ENCODE measurements around the gene RTP5.
"Not testable (repeated sequence)": the region's sequence is repeated elsewhere in the genome, so short reads cannot be mapped to it uniquely, and the experiment has no call there.

The RTP5 gene

DNA sequence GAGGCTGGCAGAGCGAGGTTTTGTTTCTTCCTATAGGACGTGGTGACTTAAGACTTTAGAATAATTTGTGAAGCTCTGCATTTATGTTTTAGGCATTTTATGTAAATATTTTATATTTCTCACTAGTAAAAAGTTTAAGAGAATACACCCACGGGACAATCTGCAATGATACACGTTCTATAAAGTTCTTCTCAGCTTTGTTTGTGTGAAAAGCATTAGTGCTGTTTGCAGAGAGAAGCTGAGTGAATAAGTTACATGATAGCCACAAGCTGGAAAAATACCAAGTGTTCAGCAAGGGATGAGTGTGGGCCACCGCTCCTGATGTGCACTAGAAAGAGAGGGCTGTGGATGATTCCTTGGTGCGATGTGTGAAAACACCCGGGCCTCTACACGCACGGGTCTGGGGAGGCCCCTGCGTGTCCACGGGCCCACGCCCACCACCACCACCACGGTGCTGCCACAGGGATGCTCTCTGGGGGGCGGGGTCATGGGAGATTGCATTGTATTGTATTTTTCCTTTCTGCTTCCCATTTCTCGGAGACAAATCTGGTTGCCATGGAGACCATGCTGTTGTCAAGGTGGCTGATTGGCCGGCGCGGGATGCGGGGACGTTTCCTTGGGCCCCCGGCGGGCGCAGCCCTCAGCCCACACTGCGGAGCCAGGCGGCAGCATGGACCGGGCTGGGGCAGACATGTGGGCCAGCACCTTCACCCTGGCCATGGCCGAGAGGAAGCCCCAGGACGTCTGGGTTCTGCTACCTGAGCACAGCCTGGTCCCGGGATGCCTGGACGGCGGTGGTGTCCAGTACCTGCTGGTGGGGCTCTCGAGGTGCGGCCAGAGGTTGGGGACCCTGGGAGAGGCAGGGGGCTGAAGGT, at the start of gene RTP5:
TSS of gene RTP5 (plus strand) at position 643 of the 875 bp plus-strand sequence. CDS start at position 671, 28 bp downstream.
- DNase-seq, result no peak

DNA sequence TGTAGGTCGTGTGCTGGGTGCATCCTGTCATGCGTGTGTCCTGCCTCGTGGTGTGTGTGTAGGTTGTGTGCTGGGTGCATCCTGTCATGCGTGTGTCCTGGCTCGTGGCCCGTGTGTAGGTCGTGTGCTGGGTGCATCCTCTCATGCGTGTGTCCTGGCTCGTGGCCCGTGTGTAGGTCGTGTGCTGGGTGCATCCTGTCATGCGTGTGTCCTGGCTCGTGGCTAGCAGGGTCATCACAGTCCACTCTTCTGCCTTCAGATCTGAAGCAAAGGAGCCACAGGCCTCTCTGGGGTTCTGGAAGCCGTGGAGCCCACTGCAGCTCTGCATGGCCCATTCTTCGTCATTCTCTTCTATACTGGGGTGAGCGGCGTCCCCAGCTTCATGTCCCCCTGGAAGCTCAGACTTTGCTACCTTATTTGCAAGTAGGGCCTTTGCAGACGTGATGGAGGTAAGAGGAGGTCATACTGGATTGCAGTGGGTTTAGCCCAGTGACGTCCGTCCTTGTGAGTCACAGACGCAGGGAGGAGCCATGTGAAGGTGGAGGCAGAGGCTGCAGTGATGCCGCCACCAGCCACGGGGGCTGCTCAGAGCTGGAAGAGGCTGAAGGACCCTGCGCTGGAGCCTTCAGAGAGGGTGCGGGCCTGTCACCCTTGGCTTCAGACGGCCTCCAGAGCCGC, 49.4 kb upstream of the RTP5 start:
- DNase-seq, result not testable (repeated sequence)

DNA sequence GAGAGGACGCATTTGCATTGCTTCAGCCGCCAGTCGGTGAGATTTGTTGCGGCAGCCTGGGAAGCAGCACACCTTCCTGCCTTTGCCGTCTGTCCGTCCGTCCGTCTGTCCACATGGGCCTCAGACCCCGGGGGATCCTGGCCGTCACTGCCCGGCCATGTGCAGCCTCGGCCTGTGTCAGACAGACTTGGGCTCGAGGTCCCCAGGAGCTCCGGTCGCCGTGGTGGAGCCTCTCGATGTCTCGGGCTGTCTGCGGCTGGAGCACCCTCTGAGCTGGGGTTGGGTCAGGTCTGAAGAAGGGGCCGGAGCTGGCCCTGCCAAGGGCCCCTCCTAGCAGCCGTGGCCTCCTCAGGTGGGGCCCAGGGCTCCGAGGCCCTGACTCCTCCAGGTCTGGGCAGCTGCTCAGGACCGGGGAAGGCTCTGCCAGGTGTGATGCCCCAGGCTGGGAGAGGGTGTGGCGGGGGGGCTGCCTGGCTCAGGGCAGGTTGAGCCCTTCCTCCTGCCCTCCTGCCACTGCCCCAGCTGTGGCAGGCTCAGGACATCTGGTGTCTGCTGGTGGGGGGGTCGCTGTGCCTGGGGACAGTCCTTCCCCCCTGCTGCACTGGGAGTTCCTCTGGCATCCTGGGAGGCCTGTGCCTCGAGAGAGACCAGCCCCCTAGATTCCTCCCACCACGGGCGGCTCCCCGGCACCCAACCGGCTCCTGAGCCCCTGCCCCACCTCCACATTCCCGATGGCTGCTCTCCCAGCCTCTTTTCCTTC, 48.7 kb upstream of the RTP5 start:
- DNase-seq, result no peak

DNA sequence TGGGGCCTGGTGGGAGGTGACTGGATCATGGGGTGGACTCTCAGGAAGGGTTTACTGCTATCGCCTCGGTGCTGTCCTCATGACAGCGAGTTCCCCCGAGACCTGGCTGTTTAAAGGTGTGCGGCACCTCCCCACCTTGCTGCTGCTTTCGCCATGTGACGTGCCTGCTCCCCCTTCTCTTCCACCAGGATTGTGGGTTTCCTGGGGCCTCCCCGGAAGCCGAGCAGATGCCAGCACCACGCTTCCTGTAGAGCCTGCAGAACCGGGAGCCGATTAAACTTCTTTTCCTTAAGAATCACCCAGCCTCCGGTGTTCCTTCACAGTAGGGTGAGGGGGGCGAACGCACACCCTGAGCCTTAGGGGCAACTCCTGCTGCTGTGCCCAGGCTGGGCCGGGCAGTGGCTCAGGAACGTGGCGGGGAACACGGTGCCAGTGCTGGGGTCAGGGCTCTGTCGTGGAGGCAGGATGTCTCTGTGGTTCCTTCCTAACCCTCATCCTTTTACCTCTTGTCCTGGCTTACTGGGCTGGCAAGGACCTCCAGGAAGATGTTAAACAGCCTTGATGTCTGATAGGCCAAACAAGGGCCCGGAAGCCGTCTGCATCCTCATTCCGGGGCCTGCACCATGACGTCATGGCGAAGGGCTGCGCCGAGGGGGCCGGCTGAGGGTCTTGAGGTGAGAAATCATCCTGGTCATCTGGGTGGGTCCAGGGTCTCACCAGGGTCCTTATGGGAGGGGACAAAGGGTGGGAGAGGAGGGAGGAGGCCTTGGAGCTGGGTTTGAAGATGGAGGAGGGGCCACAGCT, 47.9 kb upstream of the RTP5 start:
- DNase-seq, result no peak

DNA sequence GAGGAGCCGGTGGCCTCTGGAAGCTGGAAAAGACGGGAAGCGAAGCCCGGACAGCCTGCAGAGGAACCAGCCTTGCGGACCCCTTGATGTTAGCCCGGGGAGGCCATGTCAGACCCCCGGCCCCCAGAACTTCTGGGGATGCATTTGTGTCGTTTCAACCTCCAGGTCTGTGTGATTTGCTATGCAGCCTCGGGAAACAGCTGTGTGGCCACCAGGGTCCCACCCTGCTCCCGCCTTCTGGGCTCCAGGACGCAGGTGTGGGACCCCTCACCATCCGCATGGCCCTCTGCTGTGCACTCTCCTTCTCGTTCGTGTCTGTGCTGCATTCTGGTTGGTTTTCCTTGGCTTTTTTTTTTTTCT, 47.3 kb upstream of the RTP5 start:
- no peak for DNase-seq

DNA sequence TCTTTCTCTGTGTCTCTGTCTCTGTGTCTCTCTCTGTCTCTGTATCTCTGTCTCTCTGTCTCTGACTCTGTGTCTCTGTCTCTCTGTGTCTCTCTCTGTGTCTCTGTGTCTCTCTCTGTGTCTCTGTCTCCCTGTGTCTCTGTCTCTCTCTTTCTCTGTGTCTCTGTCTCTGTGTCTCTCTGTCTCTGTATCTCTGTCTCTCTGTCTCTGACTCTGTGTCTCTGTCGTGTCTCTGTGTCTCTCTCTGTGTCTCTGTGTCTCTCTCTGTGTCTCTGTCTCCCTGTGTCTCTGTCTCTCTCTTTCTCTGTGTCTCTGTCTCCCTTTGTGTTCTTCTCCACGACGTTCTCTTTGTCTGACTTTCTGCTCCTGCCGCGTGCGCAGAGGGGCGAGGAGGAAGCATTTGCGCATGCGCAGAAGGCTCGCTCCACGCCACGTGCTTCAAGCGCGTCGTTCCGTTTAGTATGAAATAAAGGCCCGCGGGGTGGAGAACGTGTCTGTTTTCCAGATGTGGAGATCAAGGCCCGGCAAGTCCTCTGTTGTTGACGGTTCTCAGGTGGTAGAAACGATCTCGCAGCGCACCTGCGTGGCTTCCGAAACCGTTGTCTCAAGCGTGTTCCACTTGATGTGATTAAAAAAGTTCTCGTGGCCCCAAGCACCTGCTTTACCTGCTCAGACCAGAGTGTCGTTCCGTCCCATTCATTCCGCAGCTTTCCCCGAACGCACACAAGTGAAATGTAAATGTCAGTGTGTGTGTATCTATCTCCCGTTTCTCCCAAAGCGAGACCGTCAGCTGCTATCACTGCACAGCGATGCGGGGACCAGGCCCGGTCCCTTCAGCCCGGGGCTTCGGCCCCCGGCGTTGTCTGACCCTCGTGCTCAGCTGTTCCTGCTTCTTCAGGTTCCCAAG, 45.7 kb upstream of the RTP5 start:
- not testable (repeated sequence) for DNase-seq

DNA sequence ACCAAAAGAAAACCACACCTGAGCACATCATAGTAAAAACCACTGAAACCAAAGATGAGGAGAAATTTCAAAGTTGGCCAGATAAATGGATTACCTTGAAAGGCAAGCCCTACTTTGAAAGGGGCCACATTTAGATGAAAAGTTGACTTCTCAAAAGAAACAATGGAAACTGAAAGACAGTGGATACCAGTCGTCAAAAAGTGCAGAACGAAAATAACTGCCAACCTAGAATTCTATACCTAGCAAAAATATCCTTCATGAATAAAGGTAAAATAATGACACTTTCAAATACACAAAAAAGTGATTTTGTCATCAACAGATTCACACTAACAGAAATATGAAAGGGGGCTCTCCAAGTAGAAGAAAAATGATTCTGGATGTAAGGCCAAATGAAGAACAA, 42.1 kb upstream of the RTP5 start:
- no peak for DNase-seq

DNA sequence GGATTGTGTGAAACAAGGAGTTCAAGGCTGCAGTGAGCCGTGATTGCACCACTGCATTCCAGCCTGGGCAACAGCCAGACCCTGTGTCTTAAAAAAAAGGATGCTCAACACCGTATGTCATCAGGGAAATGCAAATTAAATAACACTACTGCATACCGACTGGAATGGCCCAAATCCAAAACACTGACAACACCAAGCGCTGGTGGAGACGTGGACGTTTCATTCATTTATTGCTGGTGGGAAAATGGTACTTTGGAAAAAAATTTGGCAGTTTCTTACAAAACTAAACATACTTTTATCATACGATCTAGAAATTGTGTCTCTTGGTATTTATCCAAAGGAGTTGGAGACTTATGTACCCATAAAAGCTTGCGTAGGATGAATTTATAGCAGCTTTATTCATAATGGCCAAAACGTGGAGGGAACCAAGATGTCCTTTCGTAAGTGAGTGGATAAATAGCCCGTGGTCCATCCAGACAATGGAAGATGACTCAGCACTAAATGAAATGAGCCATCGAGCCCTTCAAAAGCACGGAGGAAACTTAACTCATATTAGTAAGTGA, 36.3 kb upstream of the RTP5 start:
- DNase-seq, result no peak

DNA sequence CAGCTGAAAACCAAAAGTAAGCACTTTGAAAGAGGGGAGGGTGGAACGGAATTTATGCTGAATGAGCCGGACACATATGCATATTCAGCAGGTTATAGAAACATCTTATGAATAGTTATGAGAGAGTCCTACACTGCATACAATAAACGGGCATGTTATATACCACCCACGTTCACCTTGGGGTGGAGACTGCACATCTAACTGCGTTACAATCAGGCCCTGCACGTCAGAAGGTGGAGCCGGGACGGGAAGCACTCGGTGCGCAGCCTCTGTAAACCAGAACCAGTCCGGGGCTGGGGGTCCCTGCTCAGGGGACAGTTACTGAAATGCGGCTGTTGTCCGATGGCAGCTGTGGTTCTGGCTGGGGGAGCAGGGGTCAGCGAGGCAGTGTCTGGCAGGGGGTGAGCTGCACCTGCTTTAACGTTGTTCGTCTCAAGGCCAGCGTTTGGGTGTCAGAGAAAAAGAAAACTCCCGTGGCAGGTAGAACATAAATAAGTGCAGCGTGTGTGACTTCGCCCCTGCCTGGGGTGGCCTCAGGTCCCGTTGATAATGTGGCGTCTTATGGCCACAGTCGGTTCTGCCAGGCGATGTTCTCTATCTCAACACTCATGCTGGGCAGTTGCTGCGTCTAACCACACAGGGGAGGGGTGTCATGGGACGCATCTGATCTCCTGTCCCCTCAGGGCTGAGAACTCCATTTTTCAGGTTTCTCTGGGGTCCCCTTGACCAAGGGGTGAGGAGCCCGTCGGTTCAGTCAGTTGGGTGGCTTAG, 35.6 kb upstream of the RTP5 start:
- not testable (repeated sequence) for DNase-seq

DNA sequence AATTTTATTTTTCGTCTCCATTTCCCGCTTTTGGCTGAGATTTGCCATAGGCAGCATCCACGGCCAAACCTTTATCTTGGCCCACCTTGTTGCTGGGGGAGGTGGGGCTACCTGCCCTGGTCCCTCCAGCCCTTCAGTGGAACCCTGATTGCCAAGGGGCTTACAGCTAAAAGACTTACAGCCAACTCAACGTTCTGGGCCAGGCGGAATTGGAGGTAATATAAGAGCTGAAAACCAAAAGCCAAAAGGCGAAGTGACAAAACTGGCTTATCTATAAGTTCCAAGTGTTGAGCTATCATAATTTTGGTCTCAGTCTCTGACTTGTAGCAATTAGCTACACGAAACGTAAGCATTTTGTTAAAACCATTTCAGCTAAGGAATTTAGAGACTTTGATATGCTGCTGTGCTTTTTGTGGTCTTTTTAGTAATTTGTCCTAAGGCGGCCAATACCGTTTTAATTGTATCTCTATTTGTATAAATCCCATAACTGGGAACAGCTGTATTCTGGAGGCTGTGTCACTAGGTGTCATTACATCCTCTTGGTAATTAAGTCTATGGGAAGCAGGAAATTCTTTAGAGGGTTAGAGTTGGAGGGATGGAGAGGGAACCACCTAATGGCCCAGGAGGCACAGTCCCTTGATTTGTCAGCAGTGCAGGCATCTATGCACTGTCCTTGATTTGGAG, 34.9 kb upstream of the RTP5 start:
- DNase-seq, result no peak

DNA sequence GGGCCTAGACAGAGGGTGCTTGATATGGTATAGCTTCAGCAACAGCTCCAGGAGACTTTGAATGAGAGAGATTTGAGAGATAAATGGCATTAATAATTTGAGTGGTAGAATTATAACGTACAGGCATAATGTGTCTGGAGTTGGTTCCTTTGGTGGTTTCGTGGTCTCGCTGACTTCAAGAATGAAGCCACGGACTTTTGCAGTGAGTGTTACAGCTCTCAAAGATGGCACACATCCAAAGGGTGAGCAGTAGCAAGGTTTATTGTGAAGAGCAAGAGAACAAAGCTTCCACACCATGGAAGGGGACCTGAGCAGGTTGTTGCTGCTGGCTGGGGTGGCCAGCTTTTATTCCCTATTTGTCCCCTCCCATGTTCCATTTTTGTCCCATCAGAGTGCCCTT, 33.9 kb upstream of the RTP5 start:
- DNase-seq, result no peak

DNA sequence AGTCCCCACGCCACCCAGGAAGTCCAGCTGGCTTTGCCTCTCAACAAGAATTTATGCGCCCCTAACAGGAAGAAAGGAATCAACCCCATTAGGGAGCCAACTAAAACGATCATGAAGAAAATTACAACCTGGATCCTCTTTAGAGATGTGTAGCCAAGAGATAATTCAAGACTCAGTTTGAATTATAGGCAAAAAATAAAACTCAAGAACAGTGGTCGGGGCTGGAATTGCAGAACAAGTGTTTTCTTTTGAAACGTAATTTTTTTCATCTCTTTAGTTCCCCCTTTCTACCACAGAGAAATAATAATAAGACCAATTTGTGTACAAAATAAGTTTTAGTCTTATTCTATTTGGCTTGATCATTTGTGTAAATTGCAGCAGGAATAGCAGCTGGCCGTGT, 33.2 kb upstream of the RTP5 start:
- DNase-seq, result no peak

DNA sequence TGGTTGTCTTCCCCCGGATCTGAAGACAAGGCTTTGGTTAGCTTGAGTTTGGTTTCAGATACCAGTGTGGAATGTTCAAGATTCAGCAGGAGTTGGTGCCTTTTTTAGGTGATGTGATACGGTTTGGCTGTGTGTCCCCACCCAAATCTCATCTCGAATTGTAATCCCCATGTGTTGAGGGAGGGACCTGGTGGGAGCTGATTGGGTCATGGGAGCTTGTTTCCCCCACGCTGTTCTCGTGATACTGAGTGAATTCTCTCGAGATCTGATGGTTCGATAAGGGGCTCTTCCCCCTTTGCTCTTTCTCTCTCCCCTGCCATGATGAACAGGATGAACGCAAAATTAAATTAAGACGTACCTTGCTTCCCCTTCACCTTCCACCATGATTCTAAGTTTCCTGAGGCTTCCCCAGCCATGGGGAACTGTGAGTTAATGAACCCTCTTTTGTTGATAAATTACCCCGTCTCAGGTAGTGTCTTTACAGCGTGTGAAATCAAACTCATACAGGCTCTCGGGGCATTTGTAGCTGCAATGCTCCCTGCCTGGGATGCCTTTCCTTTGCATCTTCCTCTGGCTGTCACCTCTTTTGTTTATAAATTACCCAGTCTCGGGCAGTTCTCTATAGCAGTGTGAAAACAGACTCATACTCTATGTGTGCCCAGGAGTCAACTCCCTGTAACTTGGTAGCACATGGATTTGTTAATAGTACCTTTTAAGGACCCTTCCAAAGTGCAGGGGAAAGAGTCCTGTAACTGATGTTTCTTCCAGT, 32.1 kb upstream of the RTP5 start:
- no peak for DNase-seq

DNA sequence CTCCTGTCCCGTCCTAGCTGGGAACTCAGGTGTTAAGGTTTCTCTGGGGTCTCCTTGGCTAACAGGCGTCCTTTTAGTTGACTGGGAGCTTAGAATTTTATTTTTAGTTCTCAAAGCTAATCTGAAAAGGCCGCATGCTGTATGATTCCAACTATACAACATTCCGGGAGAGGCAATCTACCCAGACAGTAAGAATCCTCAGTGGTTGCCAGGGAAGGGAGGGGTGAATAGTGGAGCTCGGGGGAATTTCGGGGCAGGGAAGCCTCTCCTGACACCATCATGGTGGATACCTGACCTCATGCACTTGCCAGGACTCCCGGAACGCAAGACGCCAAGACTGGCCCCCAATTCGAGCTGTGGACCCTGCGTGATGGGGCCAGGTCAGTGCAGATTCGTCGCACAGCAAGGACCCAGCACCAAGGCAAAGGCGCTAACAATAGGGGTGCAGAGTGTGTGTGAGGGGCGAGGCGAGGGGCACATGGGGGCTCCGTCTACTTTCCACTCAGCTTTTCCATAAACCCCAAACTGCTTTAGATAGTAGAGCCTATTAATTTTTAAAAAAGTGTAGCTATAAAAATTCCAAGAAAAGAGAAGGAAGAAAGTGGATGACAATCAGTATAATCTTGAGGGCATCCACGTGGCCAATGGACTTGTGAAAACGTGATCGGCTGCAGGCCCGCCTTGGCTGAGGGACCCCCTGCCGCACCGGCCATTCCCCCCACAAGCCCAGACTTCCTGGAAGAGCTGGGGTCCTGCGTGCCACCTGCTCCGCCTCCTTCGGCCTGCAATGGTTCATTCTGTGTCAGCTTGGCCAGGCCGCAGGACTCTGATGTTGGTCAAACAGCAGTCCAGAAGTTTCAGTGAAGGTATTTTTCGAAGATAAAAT, 28.1 kb upstream of the RTP5 start:
- DNase-seq, result no peak

DNA sequence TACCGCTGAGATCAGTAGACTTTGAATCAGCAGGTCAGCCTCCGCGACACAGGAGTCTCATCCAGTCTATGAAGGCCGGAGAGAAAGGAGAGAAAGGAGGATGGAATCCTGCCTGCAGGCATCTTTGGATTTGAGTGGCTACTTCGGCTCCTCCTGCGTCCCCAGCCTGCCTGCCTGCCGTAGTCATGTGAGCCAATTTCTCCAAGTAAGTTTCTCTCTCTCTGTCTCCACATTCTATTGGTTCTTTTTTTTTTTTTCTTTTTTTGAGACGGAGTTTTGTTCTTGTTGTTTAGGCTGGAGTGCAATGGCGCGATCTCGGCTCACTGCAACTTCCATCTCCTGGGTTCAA, 27.5 kb upstream of the RTP5 start:
- DNase-seq, result no peak

DNA sequence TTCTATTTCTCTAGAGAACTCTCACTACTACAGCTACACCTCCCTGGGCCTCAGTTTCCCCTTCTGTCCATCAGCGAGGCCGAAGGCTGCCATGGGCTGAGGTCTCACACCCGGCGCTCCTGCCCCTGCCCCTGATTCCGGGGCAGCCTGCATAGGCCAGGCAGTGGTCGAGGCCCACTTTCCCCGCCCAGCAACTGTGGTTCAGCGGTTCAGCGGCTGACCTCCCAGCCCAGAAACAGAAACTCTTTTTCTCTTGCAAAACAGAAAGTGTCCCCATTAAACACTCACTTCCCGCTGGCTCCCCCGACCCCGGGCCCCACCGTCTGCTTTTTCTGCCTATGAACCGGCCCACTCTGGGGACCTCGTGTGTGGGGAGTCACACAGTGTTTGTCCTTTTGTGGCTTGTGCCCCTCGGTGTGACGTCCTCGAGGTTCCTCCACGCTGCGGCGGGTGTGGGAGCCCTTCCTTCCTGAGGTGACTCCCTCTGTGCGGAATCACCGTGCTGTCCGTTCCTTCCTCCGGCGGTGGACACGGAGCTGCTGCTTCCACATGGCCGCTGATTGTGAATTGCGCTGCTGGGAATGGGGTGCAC, 26.8 kb upstream of the RTP5 start:
- no peak for DNase-seq

DNA sequence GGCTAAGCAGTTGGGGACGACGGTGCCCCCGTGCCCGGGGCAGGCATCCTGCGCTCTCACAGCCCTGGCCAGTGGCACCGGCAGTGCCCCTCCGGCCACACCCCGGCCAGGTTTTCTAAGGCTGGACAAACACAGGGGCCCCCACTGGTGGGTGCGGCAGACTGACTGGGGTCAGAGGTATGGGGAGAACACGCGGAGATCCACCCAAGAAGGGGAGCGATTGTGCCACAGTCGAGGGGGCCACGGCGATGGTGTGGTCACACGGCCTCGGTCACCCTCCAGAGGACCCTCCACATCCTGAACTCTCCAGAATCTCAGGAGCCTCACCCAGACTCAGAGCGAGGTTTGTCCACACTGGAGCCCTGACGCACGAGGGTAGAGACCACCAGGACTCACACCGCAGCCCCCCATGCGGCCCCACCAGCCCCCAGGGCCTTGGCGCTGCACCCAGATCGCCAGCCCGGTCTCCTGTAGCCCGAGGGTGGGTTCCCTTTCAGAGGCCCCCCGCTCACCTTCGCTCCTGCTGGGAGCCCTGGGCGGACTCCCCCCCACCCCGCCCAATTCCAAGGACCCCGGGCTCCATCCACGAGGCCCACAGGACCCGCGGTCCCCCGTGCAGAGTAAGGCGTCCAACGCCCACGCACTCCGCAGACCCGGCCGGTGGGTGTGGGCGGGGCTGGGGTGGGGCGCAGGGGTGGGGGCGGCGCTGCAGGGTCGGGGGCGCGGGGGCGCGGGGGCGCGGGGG, 26.0 kb upstream of the RTP5 start:
- DNase-seq, result no peak

Data from activated CD4-positive, alpha-beta T cell treated with anti-CD3 and anti-CD28 coated beads for 1 hour (primary cell).